ENCODE results near the gene CHD9. TPM values are rescaled to one million over a fixed set of nuclear protein-coding genes. Genes with fewer than 3 reads are reported as not detected.
"Not testable (repeated sequence)": the region's sequence is repeated elsewhere in the genome, so short reads cannot be mapped to it uniquely, and the experiment has no call there.

CHD9 gene
- total RNA-seq, 1 experiment from 2014 or later = 15.2 TPM

GRCh38 chr16:53262645-53263044 is 207.9 kb downstream of the CHD9 start:
- no peak for DNase-seq (ENCODE audit: low spot score)

- no peak for DNase-seq (ENCODE audit: low spot score)
Observed at GRCh38 chr16:53266156-53266555, 211.4 kb downstream of the CHD9 start.

- DNase-seq (ENCODE audit: low spot score) = not testable (repeated sequence)
Observed at GRCh38 chr16:53278498-53278897, 223.7 kb downstream of the CHD9 start.

- no peak for DNase-seq (ENCODE audit: low spot score)
Observed at GRCh38 chr16:53281280-53281679, 226.5 kb downstream of the CHD9 start.

GRCh38 chr16:53281859-53282258 is 227.1 kb downstream of the CHD9 start:
- DNase-seq (ENCODE audit: low spot score) = no peak

- DNase-seq (ENCODE audit: low spot score) = no peak
Observed at GRCh38 chr16:53282328-53282727, 227.5 kb downstream of the CHD9 start.

- peak; percentile 50 for DNase-seq (ENCODE audit: low spot score)
Observed at GRCh38 chr16:53282975-53283946, 228.5 kb downstream of the CHD9 start.

- DNase-seq (ENCODE audit: low spot score) = no peak
Observed at GRCh38 chr16:53285236-53285635, 230.4 kb downstream of the CHD9 start.

- no peak for DNase-seq (ENCODE audit: low spot score)
Observed at GRCh38 chr16:53290520-53290919, 235.7 kb downstream of the CHD9 start.

GRCh38 chr16:53291757-53292392 is 237.1 kb downstream of the CHD9 start:
- DNase-seq (ENCODE audit: low spot score) = no peak

GRCh38 chr16:53297477-53297876 is 242.7 kb downstream of the CHD9 start:
- DNase-seq (ENCODE audit: low spot score) = no peak

- no peak for DNase-seq (ENCODE audit: low spot score)
Observed at GRCh38 chr16:53304334-53304733, 249.5 kb downstream of the CHD9 start.

- no peak for DNase-seq (ENCODE audit: low spot score)
Observed at GRCh38 chr16:53305743-53306142, 251.0 kb downstream of the CHD9 start.

GRCh38 chr16:53309457-53309856 is 254.7 kb downstream of the CHD9 start:
- no peak for DNase-seq (ENCODE audit: low spot score)

GRCh38 chr16:53320992-53321391 is 266.2 kb downstream of the CHD9 start:
- DNase-seq (ENCODE audit: low spot score) = no peak

GRCh38 chr16:53323924-53324323 is 269.1 kb downstream of the CHD9 start:
- DNase-seq (ENCODE audit: low spot score) = no peak

- DNase-seq (ENCODE audit: low spot score) = not testable (repeated sequence)
Observed at GRCh38 chr16:53330991-53331390, 276.2 kb downstream of the CHD9 start.

- no peak for DNase-seq (ENCODE audit: low spot score)
Observed at GRCh38 chr16:53334581-53334980, 279.8 kb downstream of the CHD9 start.

- DNase-seq (ENCODE audit: low spot score) = no peak
Observed at GRCh38 chr16:53337294-53337693, 282.5 kb downstream of the CHD9 start.

- DNase-seq (ENCODE audit: low spot score) = no peak
Observed at GRCh38 chr16:53341792-53342191, 287.0 kb downstream of the CHD9 start.

GRCh38 chr16:53355064-53355463 is 300.3 kb downstream of the CHD9 start:
- no peak for DNase-seq (ENCODE audit: low spot score)

GRCh38 chr16:53356478-53357207 is 301.9 kb downstream of the CHD9 start:
- DNase-seq (ENCODE audit: low spot score) = no peak
